SH-SY5Y (cell line): ENCODE measurements around the gene TENT5C.

Source experiments
- GATA2 ChIP-seq: IDR thresholded peaks from 2 replicates; pipeline ENCODE4 v1.6.1; 2011; ENCODE audit warnings: mild to moderate bottlenecking, low read depth, low read length
- GATA3 ChIP-seq: IDR thresholded peaks from 2 replicates; pipeline ENCODE4 v1.6.1; 2011; ENCODE audit warnings: low read depth, mild to moderate bottlenecking, low read length, moderate library complexity

DNA sequence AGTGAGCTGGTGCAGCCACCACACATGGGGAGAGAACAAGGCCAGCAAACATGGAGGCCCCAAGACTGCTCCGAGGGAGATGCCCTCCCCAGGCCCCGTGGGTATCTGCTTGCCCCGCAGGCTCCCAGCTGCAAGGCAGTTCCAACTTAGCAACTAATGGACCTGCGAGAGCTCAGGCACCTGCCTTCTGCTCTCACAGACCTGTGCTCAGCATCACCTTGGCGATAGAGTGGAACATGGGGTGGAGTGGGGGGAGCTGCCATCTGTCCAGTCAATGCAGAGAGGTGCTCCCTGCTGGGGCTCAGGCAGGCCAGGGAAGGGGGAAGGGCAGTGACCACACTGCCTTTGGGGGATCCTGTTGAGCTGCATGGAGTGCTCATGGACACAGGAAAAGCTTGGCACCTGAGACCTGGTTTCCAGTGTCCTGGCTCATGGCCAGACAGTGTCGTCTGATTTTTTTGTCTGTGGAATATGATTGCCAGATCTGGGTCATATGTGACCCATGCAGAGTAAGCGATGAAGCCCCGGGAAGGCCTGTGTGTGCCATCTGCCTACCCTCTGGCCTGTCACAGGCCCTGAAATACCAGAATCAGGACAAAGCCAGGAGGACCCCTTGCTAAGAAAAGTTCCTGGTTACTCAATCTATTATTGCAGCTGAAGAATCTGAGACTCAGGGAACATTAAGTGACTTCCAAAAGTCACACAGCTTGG, 39.9 kb upstream of the TENT5C start:
- no peak for TF ChIP-seq GATA2
- no peak for TF ChIP-seq GATA3
